AML-193 (cell line): ENCODE measurements around the gene DLG2.
A peak's percentile ranks its signal among the peaks of the same experiment; 100 is the strongest.
"Not testable (repeated sequence)": the region's sequence is repeated elsewhere in the genome, so short reads cannot be mapped to it uniquely, and the experiment has no call there.

ENCODE experiments used
- DNase-seq, 2 experiments: peaks; one replicate each; lab custom pipeline; 2025; lab: John Stamatoyannopoulos, UW

The DLG2 gene

GRCh38 chr11:83464160-83464944 lies 2162.8 kb downstream of the DLG2 start:
- no peak for DNase-seq

DNA sequence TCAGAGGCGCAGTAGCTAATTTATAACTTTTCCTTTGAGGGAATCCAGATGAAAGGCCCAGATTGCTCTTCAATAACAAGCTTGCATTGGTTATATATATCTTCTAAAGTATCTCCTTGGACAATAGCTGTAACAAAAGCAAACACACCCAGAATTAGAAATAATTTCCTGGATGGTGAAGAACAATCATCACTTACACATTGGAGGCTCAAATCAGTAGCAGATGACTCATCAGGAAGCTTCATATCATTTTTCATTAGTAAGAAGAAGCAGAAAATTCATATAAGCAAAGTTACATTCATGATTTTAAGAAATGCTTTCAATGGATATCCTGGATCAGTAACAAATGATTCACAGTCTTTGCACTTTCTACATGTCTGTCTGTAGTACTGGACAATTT lies 2167.3 kb downstream of the DLG2 start:
- no peak for DNase-seq

DNA sequence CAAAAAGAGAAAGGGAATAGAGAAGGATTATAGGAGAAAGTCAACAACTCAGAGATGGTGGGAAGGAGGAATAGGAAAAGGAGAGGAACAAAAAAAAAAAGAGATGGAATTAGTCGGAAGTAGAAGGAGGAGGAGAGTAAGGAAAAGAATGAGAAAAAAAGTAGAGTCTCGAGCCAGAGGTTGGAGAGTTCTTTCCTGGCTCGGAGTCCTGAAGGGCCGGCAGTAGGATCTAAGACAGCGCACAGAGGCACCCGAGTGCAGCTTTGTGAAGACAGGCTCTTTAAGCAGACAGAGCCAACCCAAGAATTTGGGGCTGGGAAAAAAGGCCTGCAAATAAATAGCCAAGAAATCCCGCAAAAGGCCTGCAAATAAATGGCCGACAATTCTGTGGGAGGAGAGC lies 2170.6 kb downstream of the DLG2 start:
- no peak for DNase-seq

GRCh38 chr11:83456075-83456474 lies 2171.1 kb downstream of the DLG2 start:
- DNase-seq: no peak

GRCh38 chr11:83455356-83455755 lies 2171.8 kb downstream of the DLG2 start:
- DNase-seq: no peak

DNA sequence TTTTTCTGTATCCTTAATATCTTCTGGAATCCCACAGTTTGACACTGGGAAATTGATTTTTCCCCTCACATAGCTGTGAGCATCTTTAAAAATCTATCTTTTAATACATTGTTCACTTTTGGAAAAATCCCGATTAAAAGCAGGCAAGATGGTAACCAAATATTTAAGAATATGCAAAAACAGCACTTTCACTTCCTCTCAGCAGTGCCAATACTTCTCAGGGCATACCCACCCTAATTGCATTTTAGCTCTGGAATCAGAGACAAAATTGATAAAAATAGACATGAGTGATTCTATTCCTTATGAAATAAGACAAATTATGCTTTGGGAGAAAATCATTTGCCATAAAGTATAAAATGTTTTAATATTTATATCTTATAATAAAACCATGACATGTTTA lies 2172.5 kb downstream of the DLG2 start:
- no peak for DNase-seq

DNA sequence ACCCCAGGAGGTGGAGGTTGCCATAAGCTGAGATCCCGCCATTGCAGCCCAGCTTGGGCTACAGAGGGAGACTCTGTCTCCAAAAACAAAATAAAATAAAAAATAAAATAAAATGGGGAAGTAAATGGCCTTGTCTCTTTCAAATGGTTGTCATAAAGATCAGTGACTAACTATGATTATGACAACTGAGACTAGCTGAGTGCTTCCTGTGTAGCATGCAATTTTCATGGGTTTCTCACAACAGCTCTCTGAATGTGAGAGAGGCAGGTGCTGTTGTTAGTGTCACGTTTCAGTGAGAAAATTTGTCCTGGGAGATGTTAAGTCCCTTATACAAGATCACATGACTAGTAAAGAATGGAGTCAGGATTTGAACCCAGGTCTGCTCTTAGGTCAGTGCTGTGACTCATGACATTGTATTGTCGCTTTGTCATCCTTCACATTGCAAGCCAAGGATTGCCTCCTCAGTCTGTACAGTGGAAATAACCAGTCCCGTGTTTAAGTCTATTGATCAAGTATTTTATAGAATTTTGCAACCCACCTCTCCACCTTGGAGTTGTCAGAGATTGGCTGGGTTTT lies 2177.7 kb downstream of the DLG2 start:
- no peak for DNase-seq

GRCh38 chr11:83448686-83449085 lies 2178.5 kb downstream of the DLG2 start:
- DNase-seq: no peak

- DNase-seq: not testable (repeated sequence)
Measured at GRCh38 chr11:83443880-83444279, 2183.3 kb downstream of the DLG2 start.

- no peak for DNase-seq
Measured at GRCh38 chr11:83441601-83442000, 2185.5 kb downstream of the DLG2 start.

DNA sequence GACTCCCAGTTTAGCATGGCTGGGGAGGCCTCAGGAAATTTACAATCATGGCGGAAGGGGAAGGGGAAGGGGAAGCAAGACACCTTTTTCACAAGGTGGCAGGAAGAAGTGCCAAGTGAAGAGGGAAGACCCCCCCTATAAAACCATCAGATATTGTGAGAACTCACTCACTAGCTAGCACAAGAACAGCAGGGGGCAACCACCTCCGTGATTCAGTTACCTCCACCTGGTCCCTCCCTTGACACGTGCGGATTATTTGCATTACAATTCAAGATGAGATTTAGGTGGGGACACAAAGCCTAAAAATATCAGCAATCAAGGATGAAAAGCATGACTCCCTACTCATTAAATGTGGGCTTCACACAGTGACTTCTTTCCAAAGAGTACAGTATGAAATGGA lies 2186.0 kb downstream of the DLG2 start:
- DNase-seq: no peak

- peak; percentile 44 to 46 for DNase-seq
Measured at GRCh38 chr11:83438438-83438837, 2188.7 kb downstream of the DLG2 start.

GRCh38 chr11:83437939-83438338 lies 2189.2 kb downstream of the DLG2 start:
- DNase-seq: no peak

- DNase-seq: no peak
Measured at GRCh38 chr11:83436855-83437254, 2190.3 kb downstream of the DLG2 start.

DNA sequence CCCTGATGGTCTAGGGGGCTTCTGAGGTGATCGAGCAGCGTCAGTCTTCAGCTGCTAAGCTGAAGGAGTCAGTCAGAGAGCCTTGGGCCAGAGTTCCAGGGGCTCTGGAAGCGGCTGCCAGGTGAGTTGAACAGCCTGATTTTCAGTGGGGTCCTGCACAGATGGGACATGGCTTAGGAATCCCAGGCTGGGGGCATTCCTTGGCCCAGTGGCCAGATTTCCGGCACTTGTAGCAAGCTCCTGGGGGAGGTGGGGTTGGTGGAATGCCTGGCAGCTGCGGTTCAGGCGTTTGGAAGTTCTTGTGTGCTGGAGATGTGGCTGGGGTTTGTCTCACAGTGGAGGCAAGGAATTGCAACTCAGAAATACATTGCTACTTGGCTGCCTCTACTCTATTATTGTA lies 2192.3 kb downstream of the DLG2 start:
- not testable (repeated sequence) for DNase-seq

- DNase-seq: no peak
Measured at GRCh38 chr11:83427943-83428342, 2199.2 kb downstream of the DLG2 start.

DNA sequence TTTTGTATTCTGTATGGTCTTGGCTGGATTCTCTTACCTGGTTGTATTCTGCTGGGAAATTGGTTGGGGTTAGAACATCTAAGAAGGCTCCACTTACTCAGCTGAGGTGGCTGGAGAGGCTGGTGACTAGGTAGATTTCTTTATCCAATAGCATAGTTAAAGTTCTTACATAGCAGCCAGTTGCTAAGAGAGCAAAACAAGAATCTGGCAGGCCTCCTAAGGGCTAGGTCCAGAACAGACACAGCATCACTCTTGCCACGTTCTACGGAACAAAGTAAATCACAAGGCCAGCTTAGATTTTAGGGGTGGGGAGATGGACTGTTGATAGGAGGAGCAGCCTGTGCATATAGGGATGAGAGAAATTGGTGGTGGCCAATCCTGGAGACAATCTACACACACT lies 2199.6 kb downstream of the DLG2 start:
- no peak for DNase-seq

DNA sequence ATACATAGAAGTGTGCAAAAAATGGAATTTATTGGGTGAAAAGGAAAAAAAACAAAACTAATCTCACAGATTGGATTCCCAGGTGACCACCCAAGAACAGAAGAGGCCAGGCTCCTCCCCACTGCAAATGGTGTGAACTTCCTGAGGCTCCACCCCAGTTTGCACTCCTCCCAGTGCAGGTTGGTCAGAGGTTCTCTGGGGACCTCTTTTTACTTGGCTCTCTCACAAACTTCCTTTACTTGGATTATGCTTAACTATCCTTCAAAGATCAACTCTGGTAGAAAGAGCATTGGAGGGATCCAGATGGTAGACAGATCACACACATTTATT lies 2202.0 kb downstream of the DLG2 start:
- DNase-seq: no peak

DNA sequence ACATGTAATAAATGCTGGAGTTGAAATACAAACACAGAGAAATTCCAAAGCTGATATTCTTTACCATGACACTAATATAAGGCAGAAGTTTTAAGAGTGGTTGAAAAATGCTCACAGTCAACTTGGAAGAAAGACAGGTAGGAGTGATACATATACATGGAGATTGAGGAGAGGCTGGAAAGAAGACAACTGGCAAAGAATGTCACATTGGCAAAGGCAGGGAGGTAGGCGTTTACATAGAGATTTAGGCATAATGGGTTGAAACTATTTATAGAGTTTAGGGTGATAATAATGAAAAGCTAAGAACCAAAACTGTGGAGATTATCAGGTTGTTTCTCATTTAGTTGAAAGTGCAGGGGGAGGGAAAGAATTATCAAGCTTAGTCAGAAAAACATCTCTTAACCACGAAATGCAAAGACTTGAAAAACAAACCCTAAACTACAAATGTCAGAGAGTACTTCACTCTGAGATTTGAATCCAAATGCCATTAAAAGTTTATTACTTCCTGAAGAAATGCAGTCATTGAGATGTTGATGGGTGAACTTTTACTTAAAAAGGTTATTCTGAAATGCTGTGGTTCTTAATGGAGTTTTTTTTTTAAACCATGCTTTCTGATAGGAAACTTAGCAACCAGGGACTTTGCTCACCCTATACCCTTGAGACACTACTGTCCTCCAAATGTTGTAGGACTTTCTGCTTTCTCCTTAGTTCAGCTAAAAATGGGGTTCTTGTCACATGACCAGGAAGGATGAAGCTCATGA lies 2202.6 kb downstream of the DLG2 start:
- no peak for DNase-seq

DNA sequence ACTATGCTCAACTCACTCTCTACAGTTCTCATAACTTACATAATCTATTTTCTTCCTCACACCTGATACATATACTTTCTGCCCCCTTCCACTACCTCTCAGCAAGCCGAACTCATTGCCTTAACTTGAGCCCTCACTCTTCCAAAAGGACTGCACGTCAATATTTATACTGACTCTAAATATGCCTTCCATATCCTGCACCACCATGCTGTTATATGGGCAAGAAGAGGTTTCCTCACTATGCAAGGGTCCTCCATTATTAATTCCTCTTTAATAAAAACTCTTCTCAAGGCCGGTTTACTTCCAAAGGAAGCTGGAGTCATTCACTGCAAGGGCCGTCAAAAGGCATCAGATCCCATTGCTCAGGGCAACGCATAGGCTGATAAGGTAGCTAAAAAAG lies 2204.5 kb downstream of the DLG2 start:
- DNase-seq: not testable (repeated sequence)

GRCh38 chr11:83410605-83411565 lies 2216.3 kb downstream of the DLG2 start:
- DNase-seq: no peak

DNA sequence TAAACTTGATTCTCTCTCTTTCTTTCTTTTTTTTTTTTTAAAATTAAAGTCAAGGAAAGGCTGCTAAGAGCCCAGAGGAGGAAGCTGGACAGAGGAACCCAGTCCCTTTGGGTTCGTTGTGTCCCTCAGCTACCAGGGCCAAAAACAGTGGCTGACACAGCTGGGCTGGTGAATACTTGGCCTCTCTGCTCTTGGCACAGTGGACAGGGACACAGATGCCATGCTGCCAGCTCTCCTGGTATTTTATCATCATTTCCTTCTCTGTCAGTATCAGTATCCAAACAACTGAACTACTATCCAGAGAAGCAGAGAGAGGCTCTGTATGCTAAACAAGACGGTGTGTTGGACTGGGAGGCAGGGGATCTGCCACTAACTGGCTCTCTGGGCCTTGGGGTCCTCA lies 2217.3 kb downstream of the DLG2 start:
- no peak for DNase-seq
